Activated T-cell treated with anti-CD3 and anti-CD28 coated beads, Interleukin-2, amount 50 U/mL, for 1 hour (primary cell): ENCODE data around the gene SDCCAG8.

ENCODE experiments used
- DNase-seq: peaks from one replicate; pipeline ENCODE4 v3.0.0-alpha.2; 2020

Gene SDCCAG8

DNA sequence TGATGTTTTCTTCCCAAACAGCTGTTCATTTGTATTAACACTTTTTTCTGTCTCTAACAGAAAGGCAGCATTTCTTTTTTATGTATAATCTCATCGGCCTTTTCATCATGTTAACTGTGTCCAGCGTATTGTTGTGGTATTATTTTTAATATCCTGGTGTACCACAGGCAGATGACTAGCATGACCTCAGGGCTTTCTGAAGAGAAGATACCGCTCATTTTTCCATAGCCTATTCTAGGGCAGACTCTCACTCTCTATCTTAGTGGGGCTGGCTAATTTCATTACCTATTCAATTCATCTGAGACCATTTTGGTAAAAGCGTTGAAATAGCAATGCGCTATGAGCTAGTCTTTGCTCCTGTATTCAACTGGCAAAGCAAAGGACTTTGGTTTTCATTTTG is 209.9 kb downstream of the SDCCAG8 start:
- DNase-seq, result no peak

DNA sequence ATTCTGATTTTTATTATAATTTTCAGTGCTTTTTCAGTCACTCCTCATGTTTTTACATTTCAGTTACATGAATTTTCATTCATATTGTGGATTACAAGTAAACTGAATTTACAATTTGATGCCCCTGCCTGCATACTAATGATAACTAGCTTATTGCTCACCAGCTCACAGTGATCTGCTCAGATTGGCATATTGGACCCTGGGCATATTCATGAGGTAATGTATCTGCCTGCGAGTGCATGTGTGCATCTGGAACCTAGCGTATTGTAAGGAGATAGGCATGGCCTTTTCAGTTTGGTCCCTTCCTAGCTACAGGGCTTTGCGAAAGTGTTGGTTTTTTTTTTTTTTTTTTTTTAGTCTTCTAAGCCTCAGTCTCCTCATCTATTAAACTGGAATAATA is 213.7 kb downstream of the SDCCAG8 start:
- DNase-seq, result no peak

GRCh38 chr1:243470502-243470901 is 214.7 kb downstream of the SDCCAG8 start:
- no peak for DNase-seq

- DNase-seq, result no peak
Observed at GRCh38 chr1:243471026-243471685, 215.3 kb downstream of the SDCCAG8 start.

- DNase-seq, result no peak
Observed at GRCh38 chr1:243471754-243472745, 216.2 kb downstream of the SDCCAG8 start.

DNA sequence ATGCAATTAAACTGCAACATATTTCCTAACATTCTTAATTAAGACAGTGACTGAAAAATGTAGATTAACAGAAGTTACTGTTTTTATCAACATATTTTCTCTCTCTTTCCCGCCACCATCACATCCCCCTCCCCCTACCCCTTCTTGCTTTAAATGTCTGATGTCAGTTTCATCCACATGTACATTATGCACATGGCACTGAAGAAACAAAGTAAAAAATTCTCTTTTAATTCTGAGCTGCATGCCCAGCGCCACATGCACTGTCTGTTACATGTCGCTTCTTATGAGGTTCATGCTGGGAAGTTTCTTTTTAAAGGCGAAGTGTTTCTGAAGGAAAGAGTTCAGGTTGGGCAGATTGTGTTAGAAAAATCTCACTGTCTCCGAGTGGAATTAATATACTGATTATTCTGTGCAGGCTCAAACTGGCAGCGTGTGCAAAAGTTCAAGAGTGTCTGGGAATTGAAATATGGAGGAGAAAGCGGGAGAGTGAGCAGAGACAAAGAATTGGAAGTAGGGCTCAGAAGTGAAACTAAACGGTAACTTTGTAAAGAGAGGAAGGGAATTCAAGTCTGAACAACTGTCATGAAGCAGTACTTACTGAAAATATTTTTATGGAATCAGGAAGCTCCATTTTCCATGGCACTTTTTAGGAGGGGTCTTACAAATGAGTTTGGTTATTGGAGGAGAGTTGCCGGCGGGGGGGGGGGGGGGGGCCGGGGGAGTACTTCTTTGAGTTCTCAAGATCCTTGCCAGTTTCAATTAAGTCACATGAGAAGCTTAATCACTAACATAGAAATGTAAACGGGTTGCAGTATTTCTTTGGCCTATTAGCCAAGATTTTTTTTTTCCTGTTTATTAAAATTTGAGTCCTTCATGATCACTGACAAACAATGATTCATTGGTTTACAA is 217.6 kb downstream of the SDCCAG8 start:
- DNase-seq, result no peak

DNA sequence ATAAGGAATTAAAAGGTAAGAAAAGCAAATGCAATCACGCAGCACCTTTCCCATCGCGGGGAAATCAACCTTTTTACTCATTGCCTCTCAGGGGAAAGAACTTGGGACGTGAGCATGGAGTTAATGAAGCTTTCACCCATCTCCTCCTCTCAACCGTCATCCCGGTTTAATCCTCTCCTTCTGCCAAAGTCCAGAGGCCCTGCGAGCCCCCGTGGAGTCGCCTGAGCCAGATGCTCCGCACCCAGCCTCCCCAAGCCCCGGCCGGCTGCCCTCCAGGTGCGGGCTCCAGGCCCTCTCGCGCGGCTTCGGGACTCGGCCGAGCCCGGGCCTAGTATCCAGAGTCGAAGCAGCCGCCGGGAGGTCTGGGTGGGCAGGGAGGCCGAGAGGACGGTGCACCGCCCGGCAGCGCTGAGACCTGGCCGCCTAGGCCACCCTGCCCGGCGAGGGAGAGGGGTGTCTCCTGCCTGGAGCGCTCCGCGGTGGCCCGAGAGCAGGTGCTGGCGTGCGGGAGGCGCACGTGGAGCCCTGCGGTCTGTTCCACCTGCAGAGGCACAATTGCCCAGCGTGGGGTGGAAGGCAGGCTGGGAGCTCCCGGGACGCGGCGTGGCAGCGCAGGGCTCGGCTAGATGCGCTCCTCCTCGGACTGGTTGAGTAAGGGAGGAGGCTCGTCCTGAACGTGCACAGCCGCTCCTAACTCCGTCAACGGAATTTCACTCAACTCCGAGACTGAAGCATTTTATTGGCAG is 218.5 kb downstream of the SDCCAG8 start:
- DNase-seq, result no peak

DNA sequence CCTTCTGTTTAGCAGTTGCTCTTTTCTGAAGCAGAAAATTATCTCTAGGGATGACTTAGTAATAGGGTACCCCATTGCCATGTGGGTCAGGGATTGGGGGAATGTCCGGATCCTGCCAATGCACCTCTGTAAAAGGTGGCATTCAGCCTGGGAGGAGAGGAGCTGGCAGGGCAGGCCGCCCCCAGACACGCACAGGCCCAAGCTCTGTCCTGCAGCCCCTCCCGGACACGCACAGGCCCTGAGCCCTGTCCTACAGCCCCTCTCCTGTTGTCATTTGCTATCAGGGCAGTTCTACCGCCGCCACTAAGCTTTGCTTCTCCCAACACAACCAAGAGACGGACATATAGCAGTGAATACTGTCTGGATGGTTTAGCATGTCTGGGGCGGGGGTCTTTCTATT is 219.1 kb downstream of the SDCCAG8 start:
- DNase-seq, result no peak

DNA sequence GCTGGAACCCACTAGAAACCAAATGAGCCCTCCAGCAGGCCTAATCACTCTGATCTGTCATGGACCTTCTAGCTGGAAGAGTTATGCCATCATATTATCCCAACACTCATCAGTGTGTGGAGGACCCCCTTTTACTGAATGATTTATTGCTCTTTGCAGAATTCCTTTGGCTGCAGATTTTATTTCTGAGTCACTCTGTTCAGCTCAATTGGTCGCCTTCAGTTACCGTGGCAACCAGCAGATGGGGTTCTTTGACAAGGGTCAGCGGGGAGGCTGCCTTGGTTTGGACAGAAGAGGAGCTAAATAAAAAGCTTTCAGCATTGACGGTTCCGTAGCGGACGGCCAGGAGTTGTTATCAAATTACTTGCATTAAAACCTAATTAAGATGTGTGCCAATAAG is 220.1 kb downstream of the SDCCAG8 start:
- no peak for DNase-seq

- no peak for DNase-seq
Observed at GRCh38 chr1:243477731-243478290, 222.0 kb downstream of the SDCCAG8 start.

DNA sequence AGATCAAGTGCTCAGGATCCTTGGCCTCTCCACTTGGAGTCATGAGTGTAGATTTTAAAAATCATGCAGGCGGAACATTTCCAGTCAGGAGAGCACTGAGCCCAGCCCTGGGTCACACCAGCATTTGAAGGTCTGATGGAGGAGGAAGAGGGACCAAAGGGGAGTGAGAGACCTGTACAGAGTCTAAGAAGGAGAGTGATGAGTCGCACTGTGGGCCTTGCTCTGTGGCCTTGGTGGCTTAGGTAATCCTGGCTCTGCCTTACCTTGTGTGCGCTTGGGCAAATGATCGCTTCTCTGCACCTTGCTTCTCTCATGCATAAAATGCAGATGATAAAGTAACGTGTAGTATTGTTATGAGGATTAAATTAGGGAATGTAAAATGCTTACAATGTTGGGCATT is 225.3 kb downstream of the SDCCAG8 start:
- DNase-seq, result no peak

- DNase-seq, result no peak
Observed at GRCh38 chr1:243482141-243483022, 226.5 kb downstream of the SDCCAG8 start.

GRCh38 chr1:243483071-243483771 is 227.4 kb downstream of the SDCCAG8 start:
- peak; percentile 29 for DNase-seq

DNA sequence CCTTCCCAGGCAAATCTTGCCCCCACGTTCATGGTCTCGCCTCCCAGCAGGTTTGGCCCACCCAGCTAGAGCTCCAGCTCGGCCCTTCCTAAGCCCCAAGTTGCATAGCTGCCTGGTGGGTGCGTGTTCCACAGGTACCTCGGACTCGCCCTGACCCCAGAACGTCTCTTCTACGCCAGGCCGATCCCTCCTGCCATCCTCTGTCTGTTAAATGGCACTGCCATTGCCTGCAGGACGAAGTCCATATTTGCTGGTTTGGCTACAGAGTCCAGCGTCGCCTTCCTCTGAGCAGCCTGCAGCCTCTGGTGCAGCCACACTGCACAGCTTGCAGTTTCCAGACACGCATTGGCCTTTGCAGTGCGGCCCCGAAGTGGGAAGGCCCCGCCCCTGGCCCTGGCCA is 228.1 kb downstream of the SDCCAG8 start:
- DNase-seq, result no peak

GRCh38 chr1:243487036-243487648 is 231.3 kb downstream of the SDCCAG8 start:
- no peak for DNase-seq

- no peak for DNase-seq
Observed at GRCh38 chr1:243487649-243488227, 231.9 kb downstream of the SDCCAG8 start.

DNA sequence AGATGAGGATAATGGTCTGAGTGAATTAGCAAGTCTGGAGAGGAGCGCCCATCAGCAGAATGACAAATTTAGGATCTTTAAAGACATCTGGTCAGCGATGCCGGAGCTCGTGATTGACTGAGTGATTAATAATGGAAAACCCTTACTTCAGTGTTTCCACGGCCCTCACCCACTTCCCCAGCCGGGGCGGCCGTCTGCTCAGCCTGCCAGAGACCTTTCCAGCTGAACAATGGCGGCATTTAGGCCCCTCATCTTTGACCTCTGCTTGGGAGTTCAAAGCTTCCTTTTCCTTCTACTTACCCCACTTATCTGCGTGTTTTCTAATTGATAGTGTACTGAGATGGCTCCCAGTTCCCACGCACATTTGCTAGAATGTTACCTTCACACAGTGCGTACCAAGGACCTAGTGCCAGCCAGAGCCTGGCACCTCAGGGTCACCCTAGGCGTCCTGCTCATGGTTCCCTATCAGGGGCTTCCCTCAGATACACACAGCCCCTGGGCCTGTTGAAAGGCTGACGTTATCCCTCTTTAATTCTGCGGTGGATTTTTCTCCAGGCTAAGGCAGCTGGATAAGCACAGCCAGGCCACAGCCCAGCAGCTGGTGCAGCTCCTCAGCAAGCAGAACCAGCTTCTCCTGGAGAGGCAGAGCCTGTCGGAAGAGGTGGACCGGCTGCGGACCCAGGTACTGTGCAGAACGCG is 232.8 kb downstream of the SDCCAG8 start:
- no peak for DNase-seq

DNA sequence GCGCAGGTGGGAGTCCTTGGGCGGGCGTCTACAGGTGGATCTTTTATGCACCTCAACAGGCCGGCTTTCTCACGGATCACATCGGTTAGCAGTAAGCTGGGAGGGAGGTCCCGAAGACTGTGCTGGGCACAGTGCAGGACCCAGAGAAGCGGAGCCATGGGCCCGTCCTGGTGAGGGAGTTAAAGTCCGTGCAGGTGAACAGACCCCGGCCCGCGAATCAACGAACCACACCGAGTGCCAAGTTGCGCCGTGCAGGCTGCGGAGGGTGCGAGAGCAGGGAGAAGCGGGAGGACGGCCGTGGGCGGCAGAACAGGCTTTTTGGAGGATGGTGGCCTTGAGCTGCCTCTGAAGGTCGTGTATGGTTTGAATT is 233.3 kb downstream of the SDCCAG8 start:
- no peak for DNase-seq
